Esophagus squamous epithelium (tissue), 4 donors: ENCODE data around the gene PSENEN.

Source experiments
- POLR2A ChIP-seq, 4 donors: fragments of 450-650 bp; IDR thresholded peaks; one replicate each; pipeline ENCODE4 v1.6.1; 2017; ENCODE audit warnings: antibody characterized with exemption in 4 of 4, mild to moderate bottlenecking in 4 of 4, moderate library complexity in 3 of 4
- TF ChIP-seq, protein P1 (sequence below), 6 experiments: fragments of 450-650 bp in 4 of 6; fragments of 200-600 bp in 2 of 6; sonication (generic) in 2 of 6; IDR thresholded peaks; one replicate each; pipeline ENCODE4 v1.5.1; 2016 to 2019; ENCODE audit warnings: antibody characterized with exemption in 6 of 6, mild to moderate bottlenecking in 4 of 6, moderate library complexity in 4 of 6

DNA sequence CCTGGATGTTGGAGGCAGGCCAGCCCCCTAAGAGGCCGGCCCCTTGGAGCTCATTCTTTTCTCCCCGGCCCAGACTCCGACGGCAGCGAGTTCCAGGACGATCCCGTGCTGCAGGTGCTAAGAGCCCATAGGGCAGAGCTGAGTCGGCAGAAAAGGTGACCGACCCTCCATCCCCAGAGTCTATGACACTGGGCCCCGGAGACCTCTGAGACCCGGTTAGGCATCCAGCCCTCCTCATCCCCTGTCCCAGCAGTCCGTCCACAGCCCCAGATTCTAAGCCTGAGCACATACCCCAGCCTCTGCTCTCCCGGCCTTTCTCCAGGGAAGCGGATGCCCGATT is 22.6 kb downstream of the PSENEN start:
- TF ChIP-seq, protein P1, sequence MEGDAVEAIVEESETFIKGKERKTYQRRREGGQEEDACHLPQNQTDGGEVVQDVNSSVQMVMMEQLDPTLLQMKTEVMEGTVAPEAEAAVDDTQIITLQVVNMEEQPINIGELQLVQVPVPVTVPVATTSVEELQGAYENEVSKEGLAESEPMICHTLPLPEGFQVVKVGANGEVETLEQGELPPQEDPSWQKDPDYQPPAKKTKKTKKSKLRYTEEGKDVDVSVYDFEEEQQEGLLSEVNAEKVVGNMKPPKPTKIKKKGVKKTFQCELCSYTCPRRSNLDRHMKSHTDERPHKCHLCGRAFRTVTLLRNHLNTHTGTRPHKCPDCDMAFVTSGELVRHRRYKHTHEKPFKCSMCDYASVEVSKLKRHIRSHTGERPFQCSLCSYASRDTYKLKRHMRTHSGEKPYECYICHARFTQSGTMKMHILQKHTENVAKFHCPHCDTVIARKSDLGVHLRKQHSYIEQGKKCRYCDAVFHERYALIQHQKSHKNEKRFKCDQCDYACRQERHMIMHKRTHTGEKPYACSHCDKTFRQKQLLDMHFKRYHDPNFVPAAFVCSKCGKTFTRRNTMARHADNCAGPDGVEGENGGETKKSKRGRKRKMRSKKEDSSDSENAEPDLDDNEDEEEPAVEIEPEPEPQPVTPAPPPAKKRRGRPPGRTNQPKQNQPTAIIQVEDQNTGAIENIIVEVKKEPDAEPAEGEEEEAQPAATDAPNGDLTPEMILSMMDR (IDR thresholded peaks at IDR 0.05), result no peak
- TF ChIP-seq POLR2A (IDR thresholded peaks at IDR 0.05), result no peak
